ENCODE data around the gene C1orf35.

The C1orf35 gene

DNA sequence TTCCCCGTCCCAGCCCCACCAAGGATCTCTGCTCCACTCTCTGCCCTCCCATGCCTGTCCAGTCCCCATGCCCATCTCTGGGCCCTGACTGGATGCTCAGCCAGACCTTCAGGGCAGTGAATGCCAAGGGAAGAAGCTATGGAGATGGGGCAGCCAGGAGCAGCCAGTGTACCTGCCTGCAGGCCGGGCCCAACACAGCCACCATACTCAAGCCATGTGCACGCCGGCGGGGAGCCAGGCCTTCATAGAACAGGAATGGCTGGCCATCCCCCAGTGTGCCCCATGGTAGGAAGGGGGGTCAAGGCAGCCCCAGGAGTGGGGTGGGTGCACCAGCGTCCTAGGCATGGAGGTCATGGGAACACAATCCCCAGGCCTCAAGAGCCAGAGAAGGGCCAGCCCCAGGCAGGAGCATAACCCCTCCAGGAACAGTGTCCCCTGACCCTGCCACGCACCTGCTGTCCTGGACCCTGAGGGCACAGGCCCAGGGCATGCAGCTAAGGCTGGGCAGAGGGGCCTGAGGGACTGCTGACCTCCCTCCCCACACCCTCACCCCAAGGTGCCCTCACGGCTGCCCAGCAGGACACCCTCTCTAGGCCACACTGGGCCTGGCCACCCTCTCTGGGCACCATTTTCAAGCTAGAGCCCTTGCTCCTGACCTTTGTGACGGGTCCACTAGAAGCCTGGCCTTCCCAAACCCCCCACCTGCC, 40.9 kb downstream of the C1orf35 start:
- DNase-seq, result no peak

DNA sequence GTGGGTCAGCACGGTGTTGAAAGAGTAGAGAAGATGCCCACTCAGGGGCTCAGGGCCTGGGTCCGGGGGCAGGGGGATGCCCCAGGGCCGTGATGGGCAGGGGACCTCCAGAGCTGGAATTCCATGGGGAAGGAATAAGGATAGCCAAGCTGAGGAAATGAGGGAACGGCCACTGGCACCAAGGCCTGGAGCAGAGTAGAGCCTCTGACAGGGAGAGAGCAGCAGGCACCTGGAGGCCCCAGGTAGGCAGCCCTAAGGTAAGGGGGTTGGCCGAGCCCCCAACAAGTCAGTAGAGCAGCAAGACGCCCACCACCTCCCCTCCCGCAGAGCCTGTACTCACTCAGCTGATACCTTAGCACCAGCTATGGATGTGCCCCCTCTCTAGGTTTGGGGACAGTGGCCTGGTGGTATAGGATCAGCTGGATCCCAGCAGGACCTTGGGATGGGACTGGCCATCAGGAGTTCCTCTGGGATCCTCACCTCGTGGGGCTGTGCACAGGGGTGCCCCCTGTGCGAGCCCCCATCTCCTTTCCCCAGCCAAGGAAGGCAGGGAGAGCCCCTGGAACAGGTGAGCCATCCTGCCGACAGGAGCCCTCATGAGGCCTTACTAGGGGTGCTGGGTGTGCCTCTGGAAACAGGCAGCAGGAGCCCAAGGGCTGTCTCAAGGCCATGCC, 41.6 kb downstream of the C1orf35 start:
- no peak for DNase-seq

DNA sequence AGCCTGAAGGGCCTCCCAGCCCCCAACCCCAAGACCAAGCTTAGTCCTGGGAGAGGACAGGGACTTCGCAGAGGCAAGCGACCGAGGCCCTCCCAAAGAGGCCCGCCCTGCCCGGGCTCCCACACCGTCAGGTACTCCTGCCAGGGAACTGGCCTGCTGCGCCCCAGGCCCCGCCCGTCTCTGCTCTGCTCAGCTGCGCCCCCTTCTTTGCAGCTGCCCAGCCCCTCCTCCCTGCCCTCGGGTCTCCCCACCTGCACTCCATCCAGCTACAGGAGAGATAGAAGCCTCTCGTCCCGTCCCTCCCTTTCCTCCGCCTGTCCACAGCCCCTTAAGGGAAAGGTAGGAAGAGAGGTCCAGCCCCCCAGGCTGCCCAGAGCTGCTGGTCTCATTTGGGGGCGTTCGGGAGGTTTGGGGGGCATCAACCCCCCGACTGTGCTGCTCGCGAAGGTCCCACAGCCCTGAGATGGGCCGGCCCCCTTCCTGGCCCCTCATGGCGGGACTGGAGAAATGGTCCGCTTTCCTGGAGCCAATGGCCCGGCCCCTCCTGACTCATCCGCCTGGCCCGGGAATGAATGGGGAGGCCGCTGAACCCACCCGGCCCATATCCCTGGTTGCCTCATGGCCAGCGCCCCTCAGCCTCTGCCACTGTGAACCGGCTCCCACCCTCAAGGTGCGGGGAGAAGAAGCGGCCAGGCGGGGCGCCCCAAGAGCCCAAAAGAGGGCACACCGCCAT, 42.5 kb downstream of the C1orf35 start:
- DNase-seq, result no peak

DNA sequence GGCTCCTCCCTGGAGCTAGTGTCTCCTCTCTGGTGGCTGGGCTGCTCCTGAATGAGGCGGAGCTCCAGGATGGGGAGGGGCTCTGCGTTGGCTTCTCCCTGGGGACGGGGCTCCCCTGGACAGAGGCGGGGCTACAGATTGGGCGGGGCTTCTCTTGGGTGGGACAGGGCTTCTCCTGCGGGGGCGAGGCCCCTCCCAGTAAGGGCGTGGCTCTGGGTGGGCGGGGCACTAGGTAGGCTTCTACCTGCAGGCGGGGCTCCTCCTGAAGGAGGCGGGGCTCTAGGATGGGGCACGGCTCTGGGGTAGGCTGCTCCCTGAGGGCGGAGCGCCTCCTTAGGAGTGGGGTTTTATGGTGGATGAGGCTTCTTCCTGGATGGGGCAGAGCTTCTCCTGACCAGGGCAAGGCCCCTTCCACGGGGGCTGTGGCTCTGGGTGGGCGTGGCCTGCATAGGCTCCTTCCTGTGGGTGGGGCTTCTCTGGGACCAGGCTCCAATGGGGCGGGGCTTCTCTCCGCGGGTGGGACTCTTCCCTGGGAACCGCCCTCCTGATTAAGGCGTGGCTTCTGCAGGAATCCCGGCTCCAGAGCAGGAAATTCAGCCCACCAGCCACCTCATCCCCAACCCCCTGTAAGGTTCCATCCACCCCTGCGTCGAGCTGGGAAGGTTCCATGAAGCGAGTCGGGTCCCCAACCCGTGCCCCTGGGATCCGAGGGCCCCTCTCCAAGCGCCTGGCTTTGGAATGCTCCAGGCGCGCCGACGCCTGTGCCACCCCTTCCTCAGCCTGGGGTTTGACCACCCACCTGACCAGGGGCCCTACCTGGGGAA, 43.3 kb downstream of the C1orf35 start:
- DNase-seq, result peak; percentile 11 to 18

DNA sequence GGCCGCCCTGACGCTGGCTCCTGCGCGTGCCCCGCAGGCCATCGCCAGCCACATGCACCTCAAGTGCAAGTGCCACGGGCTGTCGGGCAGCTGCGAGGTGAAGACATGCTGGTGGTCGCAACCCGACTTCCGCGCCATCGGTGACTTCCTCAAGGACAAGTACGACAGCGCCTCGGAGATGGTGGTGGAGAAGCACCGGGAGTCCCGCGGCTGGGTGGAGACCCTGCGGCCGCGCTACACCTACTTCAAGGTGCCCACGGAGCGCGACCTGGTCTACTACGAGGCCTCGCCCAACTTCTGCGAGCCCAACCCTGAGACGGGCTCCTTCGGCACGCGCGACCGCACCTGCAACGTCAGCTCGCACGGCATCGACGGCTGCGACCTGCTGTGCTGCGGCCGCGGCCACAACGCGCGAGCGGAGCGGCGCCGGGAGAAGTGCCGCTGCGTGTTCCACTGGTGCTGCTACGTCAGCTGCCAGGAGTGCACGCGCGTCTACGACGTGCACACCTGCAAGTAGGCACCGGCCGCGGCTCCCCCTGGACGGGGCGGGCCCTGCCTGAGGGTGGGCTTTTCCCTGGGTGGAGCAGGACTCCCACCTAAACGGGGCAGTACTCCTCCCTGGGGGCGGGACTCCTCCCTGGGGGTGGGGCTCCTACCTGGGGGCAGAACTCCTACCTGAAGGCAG, 44.0 kb downstream of the C1orf35 start:
- no peak for DNase-seq

DNA sequence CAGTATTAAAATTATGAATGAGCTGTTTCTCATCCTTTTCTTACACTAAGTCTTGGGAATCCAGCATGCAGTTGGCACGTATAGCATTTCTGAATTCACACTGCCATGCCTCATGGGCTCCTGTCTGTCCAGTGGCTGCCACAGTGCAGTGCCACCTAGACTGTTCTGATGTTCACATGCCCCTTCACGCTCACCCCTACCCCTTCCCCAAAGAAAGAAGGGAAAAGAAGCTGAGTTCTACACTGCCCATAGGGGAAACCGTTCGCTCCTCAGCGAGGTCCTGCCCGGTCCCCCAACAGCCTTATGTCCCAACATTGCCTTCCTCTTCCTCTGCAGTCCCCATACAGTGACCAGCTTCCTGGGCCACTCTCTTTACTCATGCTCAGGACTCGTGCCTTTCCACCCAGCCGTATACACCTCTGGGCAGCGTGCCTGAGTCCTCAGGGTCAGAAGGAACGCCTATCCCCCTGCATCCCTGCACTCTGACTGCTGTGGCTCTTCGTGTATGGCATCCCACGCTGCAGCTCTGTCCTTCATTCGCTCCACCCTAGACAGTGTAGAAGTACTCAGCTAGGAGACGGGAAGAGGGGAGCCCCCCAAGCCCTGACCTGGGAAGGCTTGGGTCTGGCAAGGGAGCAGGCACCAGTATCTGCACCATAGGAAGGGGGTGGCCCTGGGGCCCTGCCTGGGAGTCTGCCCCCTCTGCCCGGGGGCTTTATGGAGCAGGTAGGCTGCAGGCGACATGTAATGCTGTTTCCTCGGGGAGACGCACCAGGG, 44.8 kb downstream of the C1orf35 start:
- DNase-seq, result no peak

Data from inflammatory macrophage (primary cell).